ENCODE data around the gene CAMK1D. TPM values are rescaled to one million over a fixed set of nuclear protein-coding genes. Genes with fewer than 3 reads are reported as not detected.
"Not testable (repeated sequence)": the region's sequence is repeated elsewhere in the genome, so short reads cannot be mapped to it uniquely, and the experiment has no call there.

CAMK1D gene
- polyA plus RNA-seq, 1 experiment, result 1.1 TPM

- TF ChIP-seq, protein P1, sequence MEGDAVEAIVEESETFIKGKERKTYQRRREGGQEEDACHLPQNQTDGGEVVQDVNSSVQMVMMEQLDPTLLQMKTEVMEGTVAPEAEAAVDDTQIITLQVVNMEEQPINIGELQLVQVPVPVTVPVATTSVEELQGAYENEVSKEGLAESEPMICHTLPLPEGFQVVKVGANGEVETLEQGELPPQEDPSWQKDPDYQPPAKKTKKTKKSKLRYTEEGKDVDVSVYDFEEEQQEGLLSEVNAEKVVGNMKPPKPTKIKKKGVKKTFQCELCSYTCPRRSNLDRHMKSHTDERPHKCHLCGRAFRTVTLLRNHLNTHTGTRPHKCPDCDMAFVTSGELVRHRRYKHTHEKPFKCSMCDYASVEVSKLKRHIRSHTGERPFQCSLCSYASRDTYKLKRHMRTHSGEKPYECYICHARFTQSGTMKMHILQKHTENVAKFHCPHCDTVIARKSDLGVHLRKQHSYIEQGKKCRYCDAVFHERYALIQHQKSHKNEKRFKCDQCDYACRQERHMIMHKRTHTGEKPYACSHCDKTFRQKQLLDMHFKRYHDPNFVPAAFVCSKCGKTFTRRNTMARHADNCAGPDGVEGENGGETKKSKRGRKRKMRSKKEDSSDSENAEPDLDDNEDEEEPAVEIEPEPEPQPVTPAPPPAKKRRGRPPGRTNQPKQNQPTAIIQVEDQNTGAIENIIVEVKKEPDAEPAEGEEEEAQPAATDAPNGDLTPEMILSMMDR (IDR thresholded peaks at IDR 0.05; ENCODE audit: insufficient read depth, low read depth, low read length), result no peak
- H3K4me3 ChIP-seq (ENCODE audit: low read depth, low read length), result no peak overlapping the region
- H3K36me3 ChIP-seq (ENCODE audit: control insufficient read depth, insufficient read depth, low read length), result no peaks in the 10 kb centered on the region
- POLR2A ChIA-PET, result no interaction called here
- H3K27me3 ChIP-seq (ENCODE audit: control insufficient read depth, insufficient read depth, low read length), result no peaks in the 10 kb centered on the region
- CTCF ChIA-PET, result interaction anchor here (1.5 kb wide), 1 partner anchor 12 kb away, joined by 3 read pairs; no protein-coding TSS in a partner anchor
- DNase-seq (ENCODE audit: low read depth), result no peak
Observed at GRCh38 chr10:12360461-12360860, 11.1 kb downstream of the CAMK1D start.

DNA sequence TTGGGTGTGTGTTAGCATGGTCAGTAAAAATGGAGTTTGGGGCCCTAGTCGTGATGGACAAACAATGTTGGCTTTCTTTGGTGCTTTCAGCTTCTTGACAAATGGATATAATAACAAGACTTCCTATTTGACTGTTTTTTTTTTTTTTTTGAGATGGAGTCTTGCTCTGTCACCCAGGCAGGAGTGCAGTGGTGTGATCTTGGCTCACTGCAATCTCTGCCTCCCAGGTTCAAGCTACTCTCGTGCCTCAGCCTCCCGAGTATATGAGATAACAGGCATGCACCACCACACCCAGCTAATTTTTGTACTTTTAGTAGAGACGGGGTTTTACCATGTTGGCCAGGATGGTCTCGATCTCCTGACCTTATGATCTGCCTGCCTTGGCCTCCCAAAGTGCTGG is 11.8 kb downstream of the CAMK1D start:
- H3K36me3 ChIP-seq (ENCODE audit: control insufficient read depth, insufficient read depth, low read length); CTCF ChIA-PET; DNase-seq (ENCODE audit: low read depth); H3K27me3 ChIP-seq (ENCODE audit: control insufficient read depth, insufficient read depth, low read length); H3K4me3 ChIP-seq (ENCODE audit: low read depth, low read length); POLR2A ChIA-PET: not testable (repeated sequence)

DNA sequence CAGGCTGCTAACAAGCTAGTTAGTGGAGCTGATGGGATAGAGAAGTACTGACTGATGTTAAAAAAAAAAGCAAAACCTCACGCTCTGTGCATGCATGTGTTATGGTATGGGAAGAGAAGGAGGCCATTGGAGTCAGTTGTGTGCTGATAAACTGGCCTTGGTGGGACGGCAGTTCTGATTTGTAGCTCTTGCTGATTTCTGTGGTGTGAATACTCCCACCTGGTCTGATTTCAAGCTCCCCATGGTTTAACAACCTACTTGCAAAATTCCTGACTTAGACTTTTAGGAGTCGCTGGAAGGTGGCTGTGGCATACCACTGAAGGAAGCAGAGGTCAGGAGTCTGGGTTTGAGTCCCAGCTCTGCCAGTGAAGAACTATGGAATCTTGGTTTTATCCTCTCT is 15.2 kb downstream of the CAMK1D start:
- CTCF ChIA-PET, result no interaction called here
- TF ChIP-seq, protein P1 (IDR thresholded peaks at IDR 0.05; ENCODE audit: insufficient read depth, low read depth, low read length), result no peak
- H3K36me3 ChIP-seq (ENCODE audit: control insufficient read depth, insufficient read depth, low read length), result no peaks in the 10 kb centered on the region
- H3K4me3 ChIP-seq (ENCODE audit: low read depth, low read length), result no peak overlapping the region
- no peaks in the 10 kb centered on the region for H3K27me3 ChIP-seq (ENCODE audit: control insufficient read depth, insufficient read depth, low read length)
- no peak for DNase-seq (ENCODE audit: low read depth)
- POLR2A ChIA-PET, result no interaction called here

- DNase-seq (ENCODE audit: low read depth), result no peak
- no peak overlapping the region for H3K4me3 ChIP-seq (ENCODE audit: low read depth, low read length)
- CTCF ChIA-PET, result interaction anchor here (0.7 to 1.6 kb wide), 3 partner anchors 17 to 142 kb away, joined by 3 to 4 read pairs (median 3); no protein-coding TSS in a partner anchor
- H3K36me3 ChIP-seq (ENCODE audit: control insufficient read depth, insufficient read depth, low read length), result no peaks in the 10 kb centered on the region
- TF ChIP-seq, protein P1 (IDR thresholded peaks at IDR 0.05; ENCODE audit: insufficient read depth, low read depth, low read length), result no peak
- POLR2A ChIA-PET, result no interaction called here
- no peaks in the 10 kb centered on the region for H3K27me3 ChIP-seq (ENCODE audit: control insufficient read depth, insufficient read depth, low read length)
Observed at GRCh38 chr10:12367272-12367671, 17.9 kb downstream of the CAMK1D start.

GRCh38 chr10:12369982-12370381 is 20.6 kb downstream of the CAMK1D start:
- Histone ChIP-seq H3K27me3 (ENCODE audit: control insufficient read depth, insufficient read depth, low read length) (no peaks in the 10 kb centered on the region), H3K36me3 (ENCODE audit: control insufficient read depth, insufficient read depth, low read length) (no peaks in the 10 kb centered on the region), H3K4me3 (ENCODE audit: low read depth, low read length) (no peak overlapping the region)
- CTCF ChIA-PET, result no interaction called here
- POLR2A ChIA-PET, result no interaction called here
- TF ChIP-seq, protein P1 (IDR thresholded peaks at IDR 0.05; ENCODE audit: insufficient read depth, low read depth, low read length), result no peak
- no peak for DNase-seq (ENCODE audit: low read depth)

DNA sequence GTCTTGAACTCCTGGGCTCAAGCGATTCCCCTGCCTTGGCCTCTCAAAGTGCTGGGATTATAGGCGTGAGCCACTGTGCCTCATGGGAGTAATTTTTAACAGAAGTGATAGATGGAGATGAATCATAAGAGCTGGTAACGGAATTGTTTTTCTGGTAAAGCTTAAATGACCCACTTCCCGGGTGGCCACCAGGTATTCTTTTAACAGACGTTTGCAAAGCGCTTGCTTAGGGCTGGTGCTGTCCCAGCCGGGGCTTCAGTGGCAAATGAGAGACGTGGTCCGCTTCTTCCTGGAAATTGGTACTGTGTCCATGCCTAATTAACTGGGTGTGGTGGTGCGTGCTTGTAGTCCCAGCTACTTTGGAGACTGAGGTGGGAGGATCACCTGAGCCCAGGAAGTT is 23.5 kb downstream of the CAMK1D start:
- Histone ChIP-seq H3K4me3 (ENCODE audit: low read depth, low read length) (no peak overlapping the region), H3K27me3 (ENCODE audit: control insufficient read depth, insufficient read depth, low read length) (no peaks in the 10 kb centered on the region), H3K36me3 (ENCODE audit: control insufficient read depth, insufficient read depth, low read length) (no peaks in the 10 kb centered on the region)
- TF ChIP-seq, protein P1 (IDR thresholded peaks at IDR 0.05; ENCODE audit: insufficient read depth, low read depth, low read length), result no peak
- ChIA-PET CTCF (interaction anchor here (0.7 kb wide), 1 partner anchor 21 kb away, joined by 3 read pairs; no protein-coding TSS in a partner anchor), POLR2A (no interaction called here)
- DNase-seq (ENCODE audit: low read depth), result no peak
